ENCODE results near the gene UGT2B15.
"Not testable (repeated sequence)": the region's sequence is repeated elsewhere in the genome, so short reads cannot be mapped to it uniquely, and the experiment has no call there.

DNA sequence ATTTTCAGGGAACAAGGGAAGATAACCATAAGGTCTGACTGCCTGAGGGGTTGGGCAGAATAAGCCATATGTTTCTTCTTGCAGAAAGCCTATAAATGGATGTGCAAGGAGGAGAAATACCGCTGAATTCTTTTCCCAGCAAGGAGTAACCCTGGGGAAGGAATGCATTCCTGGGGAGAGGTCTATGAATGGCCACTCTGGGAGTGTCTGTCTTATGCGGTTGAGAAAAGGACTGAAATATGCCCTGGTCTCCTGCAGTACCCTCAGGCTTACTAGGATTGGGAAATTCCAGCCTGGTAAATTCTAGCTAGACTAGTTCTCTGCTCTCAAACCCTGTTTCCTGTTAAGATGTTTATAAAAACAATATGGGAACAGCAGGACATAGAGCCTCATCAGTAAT, 32.7 kb upstream of the UGT2B15 start:
- not testable (repeated sequence) for TF ChIP-seq FOXM1 (IDR thresholded peaks at IDR 0.05; ENCODE audit: borderline replicate concordance); NFRKB (IDR thresholded peaks at IDR 0.05); L3MBTL2 (conservative IDR thresholded peaks at IDR 0.05); HDGF (IDR thresholded peaks at IDR 0.05; ENCODE audit: borderline replicate concordance); ELF4 (IDR thresholded peaks at IDR 0.05); SUZ12 (IDR thresholded peaks at IDR 0.05); CTBP1 (IDR thresholded peaks at IDR 0.05; ENCODE audit: borderline replicate concordance); SP1 (IDR thresholded peaks at IDR 0.05)
- TF ChIP-seq, protein P1, sequence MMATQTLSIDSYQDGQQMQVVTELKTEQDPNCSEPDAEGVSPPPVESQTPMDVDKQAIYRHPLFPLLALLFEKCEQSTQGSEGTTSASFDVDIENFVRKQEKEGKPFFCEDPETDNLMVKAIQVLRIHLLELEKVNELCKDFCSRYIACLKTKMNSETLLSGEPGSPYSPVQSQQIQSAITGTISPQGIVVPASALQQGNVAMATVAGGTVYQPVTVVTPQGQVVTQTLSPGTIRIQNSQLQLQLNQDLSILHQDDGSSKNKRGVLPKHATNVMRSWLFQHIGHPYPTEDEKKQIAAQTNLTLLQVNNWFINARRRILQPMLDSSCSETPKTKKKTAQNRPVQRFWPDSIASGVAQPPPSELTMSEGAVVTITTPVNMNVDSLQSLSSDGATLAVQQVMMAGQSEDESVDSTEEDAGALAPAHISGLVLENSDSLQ (IDR thresholded peaks at IDR 0.05) = not testable (repeated sequence)
